Measurements from ENCODE around the gene CDK5RAP2.

GRCh38 chr9:120572472-120572871 lies 7.5 kb downstream of the CDK5RAP2 start:
- no peak for TF ChIP-seq CTCF (IDR thresholded peaks at IDR 0.05)
- no peak for TF ChIP-seq POLR2A (IDR thresholded peaks at IDR 0.05)
